Large intestine (tissue), 3 donors: ENCODE data around the gene CCIN. TPM values are rescaled to one million over a fixed set of nuclear protein-coding genes. Genes with fewer than 3 reads are reported as not detected.
"Not testable (repeated sequence)": the region's sequence is repeated elsewhere in the genome, so short reads cannot be mapped to it uniquely, and the experiment has no call there.

Experiments used
- DNase-seq, 2 donors: peaks; one replicate each; pipeline versions ENCODE4 v3.0.0 to v3.0.0-alpha.2; 2013
- H3K27ac ChIP-seq: one replicate; pipeline ENCODE4 v1.5.1; 2013; ENCODE audit warnings: low read length
- H3K27me3 ChIP-seq: 2 replicates; pipeline ENCODE4 v1.6.1; 2013; ENCODE audit warnings: low read length; ENCODE audit not compliant: control insufficient read depth, insufficient read depth
- H3K36me3 ChIP-seq: 2 replicates; pipeline ENCODE4 v1.6.1; 2013; ENCODE audit warnings: low read length; ENCODE audit not compliant: control insufficient read depth, insufficient read depth
- H3K4me1 ChIP-seq: one replicate; pipeline ENCODE4 v1.6.1; 2013; ENCODE audit warnings: low read length; ENCODE audit not compliant: control insufficient read depth, insufficient read depth
- H3K4me3 ChIP-seq: one replicate; pipeline ENCODE4 v1.5.1; 2013; ENCODE audit warnings: low read length
- H3K9me3 ChIP-seq: one replicate; pipeline ENCODE4 v1.6.1; 2013; ENCODE audit warnings: mild to moderate bottlenecking, low read depth, low read length, moderate library complexity; ENCODE audit not compliant: control insufficient read depth
- WGBS: methylation state at CpG from one replicate; pipeline ENCODE4 v1.1.5; 2013; ENCODE audit warnings: low lambda C conversion rate; ENCODE audit not compliant: insufficient coverage; 5-methylcytosine and 5-hydroxymethylcytosine counted together
- polyA plus RNA-seq: library from polyadenylated mRNA; unstranded; fragments of 120-200 nt; gene quantifications from one replicate; pipeline ENCODE4 v1.2.1, GENCODE V29; 2013

Gene CCIN
- polyA plus RNA-seq, 1 donor = 0.07 TPM

GRCh38 chr9:36158917-36159316 is 10.3 kb upstream of the CCIN start:
- 92% methylated on average over 2 of the region's 7 CpGs for WGBS

GRCh38 chr9:36159509-36159908 is 9.7 kb upstream of the CCIN start:
- DNase-seq, H3K27ac ChIP-seq, H3K4me1 ChIP-seq: not testable (repeated sequence)

More at GRCh38 chr9:36158917-36159316, 10.3 kb upstream of the CCIN start:
- no peaks in the 10 kb centered on the region for H3K27me3 ChIP-seq
- no peak for DNase-seq
- H3K4me1 ChIP-seq = peaks cover 11% of the 10 kb centered on the region
- no peak overlapping the region for H3K27ac ChIP-seq
- H3K36me3 ChIP-seq = peaks cover 2% of the 10 kb centered on the region
- no peak overlapping the region for H3K4me3 ChIP-seq
- H3K9me3 ChIP-seq = no peaks in the 10 kb centered on the region

GRCh38 chr9:36160126-36160525 is 9.1 kb upstream of the CCIN start:
- not testable (repeated sequence) for H3K9me3 ChIP-seq, H3K4me1 ChIP-seq, DNase-seq

More at GRCh38 chr9:36159509-36159908, 9.7 kb upstream of the CCIN start:
- no CpG with 5 or more reads among the region's 4 CpGs for WGBS
- not testable (repeated sequence) for H3K36me3 ChIP-seq, H3K9me3 ChIP-seq, H3K27me3 ChIP-seq, H3K4me3 ChIP-seq

GRCh38 chr9:36161187-36161586 is 8.0 kb upstream of the CCIN start:
- Histone ChIP-seq H3K4me1 (peaks cover 8% of the 10 kb centered on the region), H3K27ac (no peak overlapping the region)
- DNase-seq = no peak

More at GRCh38 chr9:36160126-36160525, 9.1 kb upstream of the CCIN start:
- not testable (repeated sequence) for H3K27ac ChIP-seq, H3K4me3 ChIP-seq, H3K27me3 ChIP-seq, H3K36me3 ChIP-seq
- no CpG with 5 or more reads among the region's 11 CpGs for WGBS

GRCh38 chr9:36162211-36162738 is 6.9 kb upstream of the CCIN start:
- no peak overlapping the region for H3K27ac ChIP-seq
- peaks cover 11% of the 10 kb centered on the region for H3K4me1 ChIP-seq
- WGBS = 60% methylated on average over 1 of the region's 17 CpGs
- DNase-seq = no peak
- peaks cover 2% of the 10 kb centered on the region for H3K27me3 ChIP-seq
- no peaks in the 10 kb centered on the region for H3K36me3 ChIP-seq
- H3K4me3 ChIP-seq = no peak overlapping the region
- no peaks in the 10 kb centered on the region for H3K9me3 ChIP-seq

More at GRCh38 chr9:36161187-36161586, 8.0 kb upstream of the CCIN start:
- peaks cover 2% of the 10 kb centered on the region for H3K36me3 ChIP-seq
- 100% methylated on average over 1 of the region's 2 CpGs for WGBS
- no peak overlapping the region for H3K4me3 ChIP-seq
- H3K9me3 ChIP-seq = no peaks in the 10 kb centered on the region
- peaks cover 2% of the 10 kb centered on the region for H3K27me3 ChIP-seq

GRCh38 chr9:36163049-36163785 is 6.0 kb upstream of the CCIN start:
- peak overlapping the region; percentile 77 for H3K27ac ChIP-seq
- DNase-seq = peak; percentile 73 to 79
- H3K4me1 ChIP-seq = peaks cover 11% of the 10 kb centered on the region
- peaks cover 2% of the 10 kb centered on the region for H3K27me3 ChIP-seq
- no peaks in the 10 kb centered on the region for H3K9me3 ChIP-seq
- H3K4me3 ChIP-seq = no peak overlapping the region
- no peaks in the 10 kb centered on the region for H3K36me3 ChIP-seq
- no CpG with 5 or more reads among the region's 9 CpGs for WGBS

- H3K27ac ChIP-seq = peak overlapping the region; percentile 77
- peaks cover 2% of the 10 kb centered on the region for H3K27me3 ChIP-seq
- no peaks in the 10 kb centered on the region for H3K9me3 ChIP-seq
- no peak for DNase-seq
- H3K36me3 ChIP-seq = no peaks in the 10 kb centered on the region
- WGBS = 93% methylated on average over 2 of the region's 4 CpGs
- peaks cover 11% of the 10 kb centered on the region for H3K4me1 ChIP-seq
- no peak overlapping the region for H3K4me3 ChIP-seq
Measured at GRCh38 chr9:36163786-36164170, 5.4 kb upstream of the CCIN start.

- H3K27me3 ChIP-seq = peaks cover 2% of the 10 kb centered on the region
- no peaks in the 10 kb centered on the region for H3K36me3 ChIP-seq
- no peak for DNase-seq
- WGBS = 80% methylated on average over 1 of the region's 6 CpGs
- H3K9me3 ChIP-seq = no peaks in the 10 kb centered on the region
- H3K4me1 ChIP-seq = peaks cover 11% of the 10 kb centered on the region
- H3K4me3 ChIP-seq = no peak overlapping the region
- H3K27ac ChIP-seq = no peak overlapping the region
Measured at GRCh38 chr9:36164372-36164771, 4.8 kb upstream of the CCIN start.

- H3K36me3 ChIP-seq = no peaks in the 10 kb centered on the region
- H3K27ac ChIP-seq = no peak overlapping the region
- WGBS = no CpG with 5 or more reads among the region's 3 CpGs
- no peak overlapping the region for H3K4me3 ChIP-seq
- no peaks in the 10 kb centered on the region for H3K9me3 ChIP-seq
- peaks cover 2% of the 10 kb centered on the region for H3K27me3 ChIP-seq
- DNase-seq = no peak
- peaks cover 11% of the 10 kb centered on the region for H3K4me1 ChIP-seq
Measured at GRCh38 chr9:36164989-36165388, 4.2 kb upstream of the CCIN start.

GRCh38 chr9:36165826-36166167 is 3.4 kb upstream of the CCIN start:
- no peaks in the 10 kb centered on the region for H3K9me3 ChIP-seq
- peaks cover 11% of the 10 kb centered on the region for H3K4me1 ChIP-seq
- H3K4me3 ChIP-seq = no peak overlapping the region
- WGBS = 80% methylated on average over 2 of the region's 12 CpGs
- H3K36me3 ChIP-seq = no peaks in the 10 kb centered on the region
- no peak for DNase-seq
- peaks cover 2% of the 10 kb centered on the region for H3K27me3 ChIP-seq
- H3K27ac ChIP-seq = no peak overlapping the region
